HTERT RPE-1 (cell line): ENCODE results near the gene DCUN1D4.

Experiments
- in situ Hi-C: fragments of 300-500 bp; cut with MboI; formaldehyde crosslinking; loops from 4 replicates; pipeline ENCODE4 v1.14.3; 2020; ENCODE audit warnings: low sequenced_read_pairs

Gene DCUN1D4

DNA sequence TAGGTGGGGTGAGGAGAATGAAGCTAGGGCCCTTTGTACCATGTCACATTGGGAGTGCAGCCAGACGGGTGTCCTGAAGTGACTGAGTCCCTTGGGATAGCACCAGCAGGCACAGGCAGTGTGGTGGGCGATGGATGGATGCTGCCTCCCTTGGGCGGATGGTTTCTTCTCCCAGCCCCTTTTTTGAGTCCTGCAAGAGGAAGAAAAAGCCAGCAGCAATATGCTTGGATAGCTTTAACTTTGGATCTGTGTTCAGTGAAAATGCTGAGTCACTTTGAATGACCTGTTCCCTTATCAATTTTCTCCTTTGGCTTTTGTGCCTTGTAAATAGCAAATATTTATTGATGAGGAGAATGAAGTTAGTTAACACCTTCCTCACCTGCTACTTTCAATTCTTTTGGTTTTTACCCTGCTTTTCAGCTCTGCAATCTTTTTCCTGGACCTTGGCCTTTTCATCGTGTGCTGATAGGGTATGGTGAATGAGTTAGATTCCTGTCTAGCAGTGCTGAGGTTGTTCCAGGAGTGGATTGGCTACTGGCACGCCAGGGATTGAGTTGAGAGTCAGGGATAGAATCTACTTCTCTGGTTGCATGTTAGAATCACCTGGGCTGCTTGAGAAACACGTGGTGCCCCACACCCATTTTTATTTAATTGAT is 10.2 kb downstream of the DCUN1D4 start:
- in situ Hi-C loops: no loop called here

GRCh38 chr4:51855270-51855669 is 12.3 kb downstream of the DCUN1D4 start:
- in situ Hi-C loops: no loop called here

- in situ Hi-C loops: no loop called here
Observed at GRCh38 chr4:51855751-51856150, 12.8 kb downstream of the DCUN1D4 start.

DNA sequence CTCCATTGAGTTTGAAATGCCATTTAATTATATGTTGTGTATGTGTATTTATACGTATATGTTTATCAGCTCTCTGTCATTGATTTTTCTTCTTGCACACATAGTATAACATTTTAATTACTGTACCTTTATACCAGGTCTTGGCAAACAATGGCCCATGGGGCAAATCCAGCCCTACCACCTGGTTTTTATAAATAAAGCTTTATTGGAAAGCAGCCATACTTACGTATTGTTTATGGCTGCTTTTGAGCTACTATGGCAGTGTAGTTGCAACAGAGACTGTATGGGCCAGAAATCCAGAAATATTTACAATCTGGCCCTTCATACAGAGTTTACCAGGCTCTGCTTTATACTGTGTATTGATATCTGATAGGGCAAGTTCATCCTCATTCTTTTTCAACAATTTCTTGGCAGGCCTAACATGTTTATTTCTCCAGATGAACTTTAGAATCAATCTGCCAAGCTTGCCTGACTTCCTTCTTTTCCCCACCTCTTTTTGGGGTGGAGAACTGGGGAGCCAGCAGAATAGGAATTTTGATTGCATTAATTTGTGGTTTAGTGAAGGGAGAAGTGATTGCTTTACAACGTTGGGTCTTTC is 15.8 kb downstream of the DCUN1D4 start:
- in situ Hi-C loops: no loop called here

DNA sequence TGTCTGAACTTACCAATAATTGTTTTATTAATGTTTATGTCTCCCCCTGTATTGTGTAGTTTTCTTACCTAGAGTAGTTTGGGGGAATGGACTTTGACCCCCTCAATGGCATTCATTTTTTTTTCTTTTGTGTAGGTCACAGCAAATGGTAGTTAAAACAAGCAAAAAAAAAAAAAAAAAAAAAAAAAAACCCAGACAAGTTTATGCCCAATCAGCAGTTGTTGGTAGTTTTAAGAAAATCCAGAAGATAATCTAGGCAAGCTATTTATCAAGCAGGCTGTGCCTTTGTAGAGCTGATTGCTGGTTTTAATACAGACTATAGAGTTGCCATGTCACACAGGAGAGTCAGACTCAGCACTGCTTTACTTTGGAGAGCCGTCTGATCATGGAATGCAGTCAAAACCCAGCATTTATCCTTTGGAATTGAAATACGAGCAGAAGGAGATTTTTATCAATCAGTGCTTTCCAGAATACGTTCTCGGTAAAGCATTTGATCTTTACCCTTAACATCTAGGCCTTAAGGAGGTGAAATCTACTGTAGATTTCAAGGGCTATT is 16.6 kb downstream of the DCUN1D4 start:
- in situ Hi-C loops: no loop called here

- in situ Hi-C loops: no loop called here
Observed at GRCh38 chr4:51862199-51862598, 19.2 kb downstream of the DCUN1D4 start.

DNA sequence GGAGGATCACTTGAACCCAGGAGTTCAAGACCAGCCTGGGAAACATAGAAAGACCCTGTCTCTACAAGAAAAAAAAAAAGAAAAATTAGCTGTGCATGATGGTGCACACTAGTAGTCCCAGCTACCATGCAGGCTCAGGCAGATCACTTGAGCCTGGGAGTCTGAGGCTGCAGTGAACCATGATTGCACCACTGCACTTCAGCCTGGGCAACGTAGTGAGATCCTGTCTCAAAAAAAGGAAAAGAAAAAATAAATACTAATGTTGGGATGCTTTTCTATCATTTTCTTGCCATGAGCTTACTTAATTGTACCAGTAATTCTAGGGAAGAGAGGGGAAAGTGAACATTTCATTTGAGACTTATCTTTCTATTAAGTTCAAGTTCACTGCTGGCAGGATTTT is 19.8 kb downstream of the DCUN1D4 start:
- in situ Hi-C loops: no loop called here

- in situ Hi-C loops: no loop called here
Observed at GRCh38 chr4:51865717-51866116, 22.8 kb downstream of the DCUN1D4 start.

DNA sequence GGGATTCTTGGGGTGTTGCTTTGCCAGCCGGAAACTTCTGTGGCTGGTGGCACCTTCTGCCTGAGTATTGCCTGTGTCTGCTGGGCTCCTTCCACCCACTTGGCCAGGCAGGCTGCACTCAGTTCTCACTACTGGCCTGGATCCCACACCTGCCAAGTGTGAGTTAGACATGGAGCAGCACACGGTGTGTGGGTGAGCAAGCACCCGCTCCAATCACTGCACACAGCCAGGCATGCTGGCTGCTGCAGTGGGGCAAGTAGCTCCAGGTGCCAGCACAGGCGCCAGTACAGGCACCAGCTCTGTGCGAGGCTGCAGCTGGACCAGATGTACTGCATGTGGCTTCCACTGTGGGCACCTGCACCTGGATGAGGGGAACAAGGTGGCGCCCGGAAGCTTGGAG is 23.9 kb downstream of the DCUN1D4 start:
- in situ Hi-C loops: no loop called here

DNA sequence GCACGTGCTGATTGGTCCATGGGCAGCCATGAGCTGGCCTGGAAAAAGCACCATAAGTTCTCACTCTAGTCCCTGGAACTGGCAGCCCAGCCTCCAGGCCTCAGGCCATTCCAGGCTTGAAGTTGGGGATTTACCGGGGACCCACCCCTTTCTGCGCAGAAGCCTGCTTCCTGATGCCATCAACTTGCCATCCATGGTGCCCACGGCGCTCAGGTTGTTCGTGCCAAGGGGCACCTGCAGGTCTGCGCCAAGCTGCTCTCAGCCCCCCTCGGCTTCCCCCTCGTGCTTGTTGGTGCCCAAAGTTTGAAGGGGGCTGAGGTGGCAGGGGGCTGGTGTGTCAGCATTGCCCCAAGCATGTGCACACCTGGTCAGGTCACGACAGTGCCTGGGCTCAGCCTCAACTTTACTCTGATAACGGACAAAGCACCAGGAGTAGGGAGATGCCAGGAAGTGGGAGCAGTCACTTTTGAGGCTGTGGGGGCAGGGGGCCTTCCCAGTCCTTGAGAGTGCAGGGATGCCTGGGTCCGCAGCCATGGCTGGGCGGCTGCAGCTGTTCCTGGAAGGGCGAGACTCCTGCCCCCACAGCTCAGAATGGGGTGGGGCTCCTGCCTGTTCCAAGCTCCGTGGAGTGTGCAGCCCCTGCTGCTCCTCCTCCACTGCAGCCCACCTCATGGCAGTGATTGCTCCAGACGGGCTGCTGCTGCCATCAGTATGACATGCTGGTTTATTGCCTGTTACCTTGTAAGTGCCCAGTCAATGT is 24.9 kb downstream of the DCUN1D4 start:
- in situ Hi-C loops: no loop called here

DNA sequence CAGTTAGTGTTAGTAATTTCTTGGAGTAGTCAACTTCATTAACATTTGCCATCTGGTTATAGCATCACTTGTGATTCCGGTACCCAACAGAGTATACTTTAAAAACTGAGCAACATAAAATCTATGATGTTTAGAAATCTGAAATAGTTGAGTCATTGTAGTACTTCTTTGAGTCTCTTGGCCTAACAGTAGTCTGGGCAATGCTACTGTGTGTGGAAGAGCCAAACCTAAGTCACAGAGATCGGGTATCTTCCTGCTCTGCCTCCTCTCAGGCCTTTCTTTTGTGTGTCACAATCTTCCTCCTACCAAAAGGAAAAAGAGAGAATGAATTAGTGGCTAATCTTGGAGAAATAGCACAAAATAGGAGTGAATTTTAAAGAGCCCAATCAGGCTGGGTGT is 25.5 kb downstream of the DCUN1D4 start:
- in situ Hi-C loops: no loop called here

- in situ Hi-C loops: no loop called here
Observed at GRCh38 chr4:51870441-51871188, 27.7 kb downstream of the DCUN1D4 start.

GRCh38 chr4:51872283-51872997 is 29.5 kb downstream of the DCUN1D4 start:
- in situ Hi-C loops: no loop called here

GRCh38 chr4:51874551-51874950 is 31.6 kb downstream of the DCUN1D4 start:
- in situ Hi-C loops: no loop called here

DNA sequence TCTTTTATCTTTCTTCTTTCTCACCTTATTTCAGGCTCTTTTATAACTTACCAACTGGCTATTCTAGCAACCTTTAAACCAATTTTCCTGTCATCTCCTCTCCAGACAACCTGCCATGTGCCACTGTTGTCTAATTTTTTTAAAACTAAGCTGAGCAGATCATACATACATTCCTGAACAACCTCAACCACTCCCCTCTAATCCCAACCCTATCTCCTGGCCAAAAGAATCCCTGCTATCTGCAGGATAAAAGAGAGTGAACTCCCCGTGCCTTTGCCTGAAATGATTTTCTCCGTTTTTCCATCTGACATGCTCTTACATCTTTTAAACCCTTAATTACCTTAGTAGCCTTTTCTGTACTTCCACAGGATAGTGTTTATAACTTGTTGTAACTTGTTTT is 35.5 kb downstream of the DCUN1D4 start:
- in situ Hi-C loops: no loop called here

DNA sequence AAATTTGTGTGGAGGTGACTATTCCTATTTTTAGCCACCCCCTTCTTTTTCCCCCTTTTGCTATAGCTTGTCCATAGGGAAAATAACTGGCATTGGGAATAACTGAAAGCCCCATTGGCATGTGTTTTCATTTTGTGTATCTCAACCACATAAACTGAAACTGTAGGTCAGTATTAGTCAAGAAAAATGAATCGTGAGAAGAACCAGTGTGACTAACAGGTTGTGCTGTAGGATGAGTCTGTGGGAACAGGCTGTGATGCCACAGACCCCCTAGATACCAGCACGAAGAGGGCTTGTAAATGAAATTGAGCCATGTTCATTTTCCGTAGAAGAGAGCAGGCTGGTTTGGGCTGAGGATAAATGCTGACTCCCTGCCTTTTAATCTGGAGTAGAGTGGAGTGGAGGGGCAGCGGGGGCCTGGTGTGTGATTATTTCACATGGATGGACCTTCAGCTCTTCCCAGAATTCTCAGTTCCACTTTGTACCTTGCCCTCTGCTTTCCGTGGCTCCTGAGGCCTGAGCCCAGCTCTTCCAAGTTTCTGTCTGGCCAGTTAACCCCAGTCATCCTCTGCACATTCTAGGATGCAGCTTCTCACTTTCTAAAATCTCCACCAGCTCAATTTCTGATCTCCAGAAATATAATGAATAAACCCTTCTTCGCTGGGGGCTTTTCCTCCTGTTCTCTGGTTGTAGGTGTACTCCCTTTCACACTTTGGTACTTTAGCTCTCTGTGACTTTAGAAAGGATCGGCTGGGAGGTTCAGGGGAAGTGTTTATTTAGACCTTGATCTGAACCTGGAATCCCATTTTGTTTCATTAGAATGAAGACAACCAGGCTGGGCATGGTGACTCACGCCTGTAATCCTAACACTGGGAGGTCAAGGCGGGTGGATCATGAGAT is 37.3 kb downstream of the DCUN1D4 start:
- in situ Hi-C loops: no loop called here

- in situ Hi-C loops: no loop called here
Observed at GRCh38 chr4:51884055-51884454, 41.1 kb downstream of the DCUN1D4 start.

GRCh38 chr4:51884606-51885005 is 41.7 kb downstream of the DCUN1D4 start:
- in situ Hi-C loops: no loop called here

DNA sequence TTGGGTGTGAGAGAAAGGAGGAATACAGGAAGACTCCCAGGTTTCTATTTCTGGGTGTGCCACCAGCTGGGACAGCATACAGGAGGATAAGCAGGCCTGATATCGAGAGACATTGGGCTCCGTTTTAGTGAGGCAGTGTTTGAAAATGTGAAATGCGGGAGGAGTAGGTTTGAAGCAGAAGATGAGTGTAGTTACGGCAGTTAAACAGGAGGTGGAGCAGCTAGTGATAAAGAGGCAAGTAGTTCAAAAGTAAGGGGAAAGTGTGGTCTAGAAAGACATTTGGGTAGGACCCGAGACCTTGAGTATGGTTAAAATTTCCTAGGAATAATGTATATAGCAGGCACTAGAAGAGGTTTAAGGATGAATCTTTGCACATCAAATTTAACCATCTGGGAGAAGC is 42.4 kb downstream of the DCUN1D4 start:
- in situ Hi-C loops: no loop called here

DNA sequence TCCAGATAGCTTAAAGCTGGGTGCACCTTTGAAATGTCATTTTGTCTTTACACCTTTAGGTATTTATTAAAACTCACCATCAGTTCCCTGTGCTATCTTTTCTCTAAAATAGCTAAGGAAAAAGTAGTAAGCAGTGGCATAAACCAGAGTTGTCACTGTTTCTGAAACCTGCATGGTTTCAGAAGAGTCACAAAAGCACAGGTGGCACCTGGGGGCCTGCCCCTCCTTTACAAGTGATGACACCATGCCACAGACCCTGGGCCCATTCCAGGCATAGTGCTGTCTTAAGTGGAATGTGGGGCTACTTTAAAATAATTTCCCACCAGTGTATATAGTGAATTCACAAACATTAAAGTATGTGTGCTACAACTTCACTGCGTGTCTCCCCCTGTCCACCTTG is 47.8 kb downstream of the DCUN1D4 start:
- in situ Hi-C loops: no loop called here
